Breast epithelium (tissue), 4 donors: ENCODE results near the gene KRT74. TPM values are rescaled to one million over a fixed set of nuclear protein-coding genes. Genes with fewer than 3 reads are reported as not detected.
"Not testable (repeated sequence)": the region's sequence is repeated elsewhere in the genome, so short reads cannot be mapped to it uniquely, and the experiment has no call there.

Experiments
- DNase-seq, 2 donors: peaks; one replicate each; pipeline ENCODE4 v3.0.0-alpha.2; 2019; ENCODE audit warnings: low spot score in 2 of 2
- H3K27ac ChIP-seq, 2 donors: fragments of 200-600 bp; sonication (generic) in 1 of 2; one replicate each; pipeline ENCODE4 v1.5.1; 2016 to 2019; ENCODE audit warnings: mild to moderate bottlenecking in 1 of 2
- H3K27me3 ChIP-seq, 2 donors: fragments of 200-600 bp; sonication (generic) in 1 of 2; one replicate each; pipeline versions ENCODE4 v1.5.1 to v1.6.0; 2017 to 2019; ENCODE audit warnings: control low read depth in 1 of 2, mild to moderate bottlenecking in 1 of 2
- H3K36me3 ChIP-seq: fragments of 200-600 bp; one replicate; pipeline ENCODE4 v1.5.1; 2019
- H3K4me1 ChIP-seq, 2 donors: fragments of 200-600 bp; sonication (generic); one replicate each; pipeline ENCODE4 v1.5.1; 2016 to 2019; ENCODE audit warnings: control low read depth in 1 of 2
- H3K4me3 ChIP-seq, 3 donors: fragments of 200-600 bp; sonication (generic); 1 replicate in 2 of 3; 2 replicates in 1 of 3; pipeline ENCODE4 v1.5.1; 2016 to 2019; ENCODE audit warnings: mild to moderate bottlenecking in 3 of 3, moderate library complexity in 2 of 3
- H3K9me3 ChIP-seq, 2 donors: fragments of 200-600 bp; sonication (generic) in 1 of 2; one replicate each; pipeline ENCODE4 v1.5.1; 2016 to 2019; ENCODE audit warnings: control low read depth in 1 of 2
- POLR2A ChIP-seq: fragments of 450-650 bp; IDR thresholded peaks from one replicate; pipeline ENCODE4 v1.6.1; 2016; ENCODE audit warnings: antibody characterized with exemption, mild to moderate bottlenecking, moderate library complexity
- POLR2AphosphoS5 ChIP-seq, 3 donors: sonication (generic); formaldehyde crosslinking; IDR thresholded peaks; one replicate each; pipeline ENCODE4 v1.6.1; 2017; ENCODE audit warnings: antibody characterized with exemption in 3 of 3
- intact Hi-C: fragments of 100-400 bp; cut with DNase I; formaldehyde crosslinking; loops from one replicate; pipeline ENCODE4 v1.15.1; 2023; ENCODE audit warnings: low total_unique reads
- total RNA-seq, 3 donors: library from RNA; depleted of rRNA; stranded (reverse); fragments of >200 nt; gene quantifications; one replicate each; pipeline ENCODE4 v1.1.0, GENCODE V29; 2016
- TF ChIP-seq, protein P1 (sequence below), 3 donors: fragments of 450-650 bp; IDR thresholded peaks; one replicate each; pipeline ENCODE4 v1.5.1; 2016 to 2017; ENCODE audit warnings: antibody characterized with exemption in 3 of 3, mild to moderate bottlenecking in 3 of 3, moderate library complexity in 3 of 3

Gene KRT74
- total RNA-seq, 3 donors from 2014 or later: not detected

DNA sequence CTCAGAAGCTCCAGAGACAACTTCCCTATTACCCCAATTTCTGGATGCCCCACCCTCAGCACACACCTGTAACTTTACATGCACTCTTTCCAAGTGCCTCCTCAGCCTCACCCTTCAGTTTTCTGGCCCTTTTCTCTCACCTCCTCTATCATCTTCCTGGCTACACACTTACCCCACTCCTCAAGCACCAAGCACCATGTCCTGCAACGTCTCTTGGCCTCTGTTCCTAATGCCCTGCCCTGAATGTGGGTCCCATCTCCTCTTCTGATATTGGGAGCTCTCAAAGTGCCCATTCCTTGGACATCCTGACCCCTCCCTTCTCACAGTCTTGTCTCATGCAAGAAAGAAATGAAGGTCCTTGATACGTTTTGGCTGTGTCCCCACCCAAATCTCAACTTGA, 26.4 kb upstream of the KRT74 start:
- no peaks in the 10 kb centered on the region for H3K9me3 ChIP-seq
- H3K27me3 ChIP-seq: peaks cover 0 to 36% of the 10 kb centered on the region in 2 donors
- TF ChIP-seq POLR2A (no peak), POLR2AphosphoS5 (IDR thresholded peaks at IDR 0.05) (no peak)
- TF ChIP-seq, protein P1, sequence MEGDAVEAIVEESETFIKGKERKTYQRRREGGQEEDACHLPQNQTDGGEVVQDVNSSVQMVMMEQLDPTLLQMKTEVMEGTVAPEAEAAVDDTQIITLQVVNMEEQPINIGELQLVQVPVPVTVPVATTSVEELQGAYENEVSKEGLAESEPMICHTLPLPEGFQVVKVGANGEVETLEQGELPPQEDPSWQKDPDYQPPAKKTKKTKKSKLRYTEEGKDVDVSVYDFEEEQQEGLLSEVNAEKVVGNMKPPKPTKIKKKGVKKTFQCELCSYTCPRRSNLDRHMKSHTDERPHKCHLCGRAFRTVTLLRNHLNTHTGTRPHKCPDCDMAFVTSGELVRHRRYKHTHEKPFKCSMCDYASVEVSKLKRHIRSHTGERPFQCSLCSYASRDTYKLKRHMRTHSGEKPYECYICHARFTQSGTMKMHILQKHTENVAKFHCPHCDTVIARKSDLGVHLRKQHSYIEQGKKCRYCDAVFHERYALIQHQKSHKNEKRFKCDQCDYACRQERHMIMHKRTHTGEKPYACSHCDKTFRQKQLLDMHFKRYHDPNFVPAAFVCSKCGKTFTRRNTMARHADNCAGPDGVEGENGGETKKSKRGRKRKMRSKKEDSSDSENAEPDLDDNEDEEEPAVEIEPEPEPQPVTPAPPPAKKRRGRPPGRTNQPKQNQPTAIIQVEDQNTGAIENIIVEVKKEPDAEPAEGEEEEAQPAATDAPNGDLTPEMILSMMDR (IDR thresholded peaks at IDR 0.05): no peak
- no peak overlapping the region for H3K27ac ChIP-seq
- no peaks in the 10 kb centered on the region for H3K4me1 ChIP-seq
- H3K4me3 ChIP-seq: no peak overlapping the region
- intact Hi-C loops: no loop called here
- H3K36me3 ChIP-seq: no peaks in the 10 kb centered on the region
- DNase-seq: no peak

DNA sequence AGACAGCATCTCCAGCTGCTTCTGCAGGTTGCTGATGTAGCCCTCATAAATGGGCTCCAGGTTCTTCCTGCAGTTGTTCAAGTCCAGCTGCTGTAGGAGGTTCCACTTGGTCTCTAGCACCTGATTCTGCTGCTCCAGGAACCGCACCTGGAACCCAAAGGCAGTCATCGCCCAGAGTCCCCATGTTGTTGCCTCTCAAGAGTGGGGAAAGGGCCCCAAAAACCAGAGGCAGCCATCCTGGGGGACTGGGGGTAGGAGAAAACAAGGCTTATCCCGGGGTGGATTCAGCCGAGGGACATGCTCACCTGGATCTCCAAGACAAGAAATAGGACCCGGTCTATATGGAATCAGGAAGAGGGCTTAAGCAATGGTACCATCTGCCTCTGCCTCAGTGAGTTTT, 25.3 kb upstream of the KRT74 start:
- TF ChIP-seq POLR2AphosphoS5 (IDR thresholded peaks at IDR 0.05) (no peak), POLR2A (no peak)
- TF ChIP-seq, protein P1 (IDR thresholded peaks at IDR 0.05): no peak
- H3K9me3 ChIP-seq: no peaks in the 10 kb centered on the region
- no peak overlapping the region for H3K4me3 ChIP-seq
- intact Hi-C loops: no loop called here
- DNase-seq: no peak
- H3K36me3 ChIP-seq: no peaks in the 10 kb centered on the region
- no peaks in the 10 kb centered on the region for H3K4me1 ChIP-seq
- H3K27ac ChIP-seq: no peak overlapping the region
- peaks cover 0 to 36% of the 10 kb centered on the region in 2 donors for H3K27me3 ChIP-seq

DNA sequence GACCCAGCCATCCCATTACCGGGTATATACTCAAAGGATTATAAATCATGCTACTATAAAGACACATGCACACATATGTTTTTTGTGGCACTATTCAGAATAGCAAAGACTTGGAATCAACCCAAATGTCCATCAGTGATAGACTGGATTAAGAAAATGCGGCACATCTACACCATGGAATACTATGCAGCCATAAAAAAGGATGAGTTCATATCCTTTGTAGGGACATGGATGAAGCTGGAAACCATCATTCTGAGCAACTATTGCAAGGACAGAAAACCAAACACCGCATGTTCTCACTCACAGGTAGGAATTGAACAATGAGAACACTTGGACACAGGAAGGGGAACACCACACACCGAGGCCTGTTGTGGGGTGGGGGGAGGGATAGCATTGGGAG, 20.6 kb upstream of the KRT74 start:
- DNase-seq, H3K36me3 ChIP-seq, H3K9me3 ChIP-seq, H3K4me1 ChIP-seq, intact Hi-C loops, H3K27ac ChIP-seq, H3K4me3 ChIP-seq: not testable (repeated sequence)
- peaks cover 0 to 13% of the 10 kb centered on the region in 2 donors for H3K27me3 ChIP-seq

DNA sequence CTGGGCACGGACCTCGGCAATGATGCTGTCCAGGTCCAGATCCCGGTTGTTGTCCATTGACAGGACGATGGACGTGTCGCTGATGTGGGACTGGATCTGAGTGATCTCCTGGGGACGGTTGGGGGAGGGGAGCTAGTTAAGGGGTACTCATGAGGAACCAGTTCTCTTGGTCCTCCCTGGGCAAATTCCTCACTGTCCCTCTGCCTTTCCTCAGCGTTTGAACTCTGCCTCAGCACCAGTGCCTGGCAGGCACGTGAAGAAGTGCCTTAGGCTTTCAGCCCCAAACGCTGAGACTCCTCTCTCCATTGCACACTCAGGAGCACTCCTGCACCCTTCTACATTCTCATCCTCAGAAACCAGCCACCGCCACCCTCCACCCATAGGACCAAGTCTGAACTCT, 17.9 kb upstream of the KRT74 start:
- no peaks in the 10 kb centered on the region for H3K36me3 ChIP-seq
- no peak overlapping the region for H3K27ac ChIP-seq
- H3K4me1 ChIP-seq: no peaks in the 10 kb centered on the region
- intact Hi-C loops: no loop called here
- H3K4me3 ChIP-seq: no peak overlapping the region
- DNase-seq: no peak
- no peak for TF ChIP-seq POLR2A
- TF ChIP-seq, protein P1 (IDR thresholded peaks at IDR 0.05): no peak
- TF ChIP-seq POLR2AphosphoS5 (IDR thresholded peaks at IDR 0.05): no peak
- peaks cover 0 to 8% of the 10 kb centered on the region in 2 donors for H3K27me3 ChIP-seq
- H3K9me3 ChIP-seq: no peaks in the 10 kb centered on the region

DNA sequence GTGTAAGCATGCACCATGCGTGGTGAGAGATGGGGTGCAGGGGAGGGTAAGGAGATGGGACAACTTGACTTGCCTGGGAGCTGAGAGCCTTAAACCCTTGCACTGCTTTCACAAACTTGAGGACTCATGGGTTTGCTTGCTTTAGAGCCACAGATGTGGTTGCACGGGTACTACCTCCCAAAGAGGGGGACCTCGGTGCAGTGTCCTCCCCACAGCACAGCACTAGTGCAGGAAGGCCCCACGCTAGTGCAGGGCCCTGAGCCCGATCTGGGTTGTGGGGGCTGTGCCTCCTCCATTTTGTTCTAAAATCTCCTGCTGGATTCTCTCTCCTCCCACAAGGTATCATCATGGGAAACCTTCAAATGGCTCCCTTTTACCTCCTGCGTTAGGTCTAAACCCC, 16.4 kb upstream of the KRT74 start:
- H3K27me3 ChIP-seq: peaks cover 0 to 8% of the 10 kb centered on the region in 2 donors
- H3K4me1 ChIP-seq: no peaks in the 10 kb centered on the region
- no peaks in the 10 kb centered on the region for H3K9me3 ChIP-seq
- DNase-seq: no peak
- no peak overlapping the region for H3K27ac ChIP-seq
- H3K36me3 ChIP-seq: no peaks in the 10 kb centered on the region
- intact Hi-C loops: no loop called here
- TF ChIP-seq POLR2AphosphoS5 (IDR thresholded peaks at IDR 0.05): no peak
- TF ChIP-seq, protein P1 (IDR thresholded peaks at IDR 0.05): no peak
- no peak for TF ChIP-seq POLR2A
- no peak overlapping the region for H3K4me3 ChIP-seq

- DNase-seq: no peak
- Histone ChIP-seq H3K27me3 (peaks cover 0 to 2% of the 10 kb centered on the region in 2 donors), H3K4me1 (no peaks in the 10 kb centered on the region), H3K27ac (no peak overlapping the region), H3K36me3 (no peaks in the 10 kb centered on the region), H3K9me3 (no peaks in the 10 kb centered on the region), H3K4me3 (no peak overlapping the region)
- intact Hi-C loops: loop anchor here (5.0 kb wide), 1 partner anchor 450 kb away; no protein-coding TSS in a partner anchor
- TF ChIP-seq POLR2AphosphoS5 (IDR thresholded peaks at IDR 0.05) (no peak), POLR2A (no peak)
- TF ChIP-seq, protein P1 (IDR thresholded peaks at IDR 0.05): no peak
These were observed 13.9 kb upstream of the KRT74 start for GRCh38 chr12:52587563-52587962.
